Cerebellar nuclear complex (tissue), 1 donor: Measurements from ENCODE around the gene NAB1.

ENCODE experiments used
- DNase-seq, 2 experiments: peaks; one replicate each; lab custom pipeline; 2025; lab: John Stamatoyannopoulos, UW

The NAB1 gene

DNA sequence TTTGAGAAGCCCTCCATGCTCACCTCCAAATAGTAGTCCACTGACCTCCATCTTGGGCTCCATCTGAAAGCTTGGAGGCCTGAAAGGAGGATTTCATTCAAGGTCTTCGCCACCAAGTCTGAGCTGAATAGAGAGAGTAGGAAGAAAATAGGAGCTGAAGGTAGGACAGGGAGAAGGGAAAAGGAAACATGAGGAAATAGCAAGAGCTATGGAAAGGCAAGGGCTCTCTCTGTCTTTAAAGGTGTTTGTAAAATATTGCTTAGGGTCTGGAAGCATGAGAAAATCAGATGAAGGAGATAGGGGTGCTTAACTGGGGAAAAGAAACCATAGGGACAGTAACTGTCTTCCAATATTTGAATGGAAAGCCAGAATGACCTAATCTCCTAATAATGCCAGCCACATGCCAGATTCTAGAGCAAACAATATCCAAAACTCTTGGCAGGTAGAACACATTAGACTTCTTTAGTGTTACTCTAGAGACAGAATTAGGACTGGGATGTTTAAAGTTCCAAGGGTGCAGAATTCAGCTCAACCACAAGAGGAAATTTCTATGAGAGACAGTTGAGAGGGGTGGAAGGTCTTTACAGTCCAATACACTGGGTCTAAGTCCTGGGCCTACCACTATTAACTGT is 67.4 kb downstream of the NAB1 start:
- no peak for DNase-seq

DNA sequence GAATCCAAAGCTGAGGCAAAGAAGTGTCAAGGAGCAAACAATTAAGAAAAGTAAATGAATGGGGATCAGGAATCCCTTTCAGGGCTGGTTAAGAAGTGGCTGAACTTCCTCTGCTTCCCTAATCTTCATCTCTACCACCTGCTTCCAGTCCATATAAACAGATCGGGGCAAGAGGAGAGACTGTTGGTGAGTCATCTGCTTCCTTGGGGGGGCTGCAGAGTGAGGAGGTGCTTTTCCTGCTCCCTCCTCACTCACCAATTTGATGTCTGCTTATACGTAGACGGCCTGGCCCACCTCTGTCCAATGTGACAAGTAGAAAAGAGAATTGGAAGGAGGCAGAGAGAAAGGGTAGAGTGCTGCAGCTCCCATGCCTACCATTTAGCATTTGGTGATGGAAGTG is 68.4 kb downstream of the NAB1 start:
- no peak for DNase-seq

- DNase-seq, result no peak
Measured at GRCh38 chr2:190717764-190718651, 69.1 kb downstream of the NAB1 start.

DNA sequence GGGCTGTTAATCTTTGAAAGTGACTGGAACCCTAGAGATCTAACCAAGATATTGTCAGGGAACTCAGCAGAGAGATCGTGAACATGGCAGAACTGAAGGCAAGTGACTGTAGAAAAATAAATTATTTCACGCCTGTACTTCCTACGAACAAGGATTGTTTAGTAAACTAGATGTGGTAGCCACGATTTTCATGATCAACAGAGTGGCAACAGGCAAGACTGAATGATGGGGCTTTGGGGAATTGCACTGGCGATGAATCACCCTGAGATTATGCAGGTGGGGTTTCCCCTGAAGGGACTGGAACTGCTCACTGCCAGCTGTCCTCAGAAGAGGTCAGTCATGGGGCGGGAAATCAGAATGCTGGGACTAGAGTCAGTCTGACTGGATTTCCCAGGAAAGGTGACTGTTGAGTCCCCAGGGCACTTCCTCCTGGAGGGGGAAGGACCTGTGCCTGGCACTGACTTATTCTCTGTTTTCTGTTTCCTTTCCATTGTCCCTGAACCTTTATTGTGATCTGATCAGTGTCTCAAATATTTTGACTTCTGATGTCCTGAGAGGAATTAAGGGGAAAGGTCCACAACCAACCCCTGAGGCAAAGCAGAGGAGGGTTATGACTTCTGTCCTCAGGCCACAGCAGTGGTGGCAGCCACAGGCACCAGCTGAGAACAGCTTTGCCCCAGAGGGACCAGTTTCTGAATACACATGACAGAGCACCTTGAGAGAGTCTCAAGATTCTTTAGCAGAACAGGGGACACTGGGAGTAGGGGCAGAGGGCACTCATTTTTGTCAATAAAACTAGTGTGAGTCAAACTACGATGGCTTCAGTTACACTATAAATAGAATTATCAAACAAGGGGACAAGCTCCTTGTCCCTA is 70.0 kb downstream of the NAB1 start:
- DNase-seq, result no peak

GRCh38 chr2:190720276-190720675 is 71.4 kb downstream of the NAB1 start:
- DNase-seq, result no peak

- DNase-seq, result no peak
Measured at GRCh38 chr2:190720691-190721090, 71.8 kb downstream of the NAB1 start.

GRCh38 chr2:190722061-190722759 is 73.3 kb downstream of the NAB1 start:
- DNase-seq, result no peak

- no peak for DNase-seq
Measured at GRCh38 chr2:190722835-190723234, 74.0 kb downstream of the NAB1 start.

DNA sequence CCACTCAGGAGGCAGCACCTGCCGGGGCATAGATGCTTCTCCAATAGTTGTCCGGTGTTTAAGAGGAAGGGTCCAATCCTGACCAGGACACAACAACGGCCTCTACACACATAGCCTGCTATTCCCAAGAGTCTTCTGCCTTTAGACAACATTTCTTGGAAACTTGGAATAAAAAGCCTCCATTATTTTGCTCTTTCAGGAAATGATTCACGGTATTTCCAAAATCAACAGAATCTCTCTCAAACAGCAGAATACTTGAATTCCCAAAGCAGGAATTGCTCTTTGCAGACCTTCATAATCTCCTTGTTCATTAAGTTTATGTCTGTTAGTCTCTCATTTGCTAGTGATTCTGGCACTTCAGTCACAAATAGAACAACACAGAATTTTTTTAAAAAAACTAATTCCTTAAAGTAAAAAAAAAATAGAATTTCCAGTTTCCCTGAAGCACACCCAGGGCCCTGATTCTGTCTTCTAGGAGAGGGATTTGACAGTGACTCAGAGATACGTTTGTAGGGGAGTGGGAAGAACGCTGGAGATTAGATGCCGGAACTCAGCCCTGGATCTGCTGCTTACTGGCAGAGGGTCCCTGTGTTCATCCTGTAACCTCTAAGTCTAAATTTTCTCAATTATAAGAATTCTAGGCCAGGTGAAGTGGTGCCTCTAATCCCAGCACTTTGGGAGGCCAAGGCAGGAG is 74.7 kb downstream of the NAB1 start:
- DNase-seq, result no peak

GRCh38 chr2:190726255-190726654 is 77.4 kb downstream of the NAB1 start:
- no peak for DNase-seq

- no peak for DNase-seq
Measured at GRCh38 chr2:190736355-190736754, 87.5 kb downstream of the NAB1 start.

DNA sequence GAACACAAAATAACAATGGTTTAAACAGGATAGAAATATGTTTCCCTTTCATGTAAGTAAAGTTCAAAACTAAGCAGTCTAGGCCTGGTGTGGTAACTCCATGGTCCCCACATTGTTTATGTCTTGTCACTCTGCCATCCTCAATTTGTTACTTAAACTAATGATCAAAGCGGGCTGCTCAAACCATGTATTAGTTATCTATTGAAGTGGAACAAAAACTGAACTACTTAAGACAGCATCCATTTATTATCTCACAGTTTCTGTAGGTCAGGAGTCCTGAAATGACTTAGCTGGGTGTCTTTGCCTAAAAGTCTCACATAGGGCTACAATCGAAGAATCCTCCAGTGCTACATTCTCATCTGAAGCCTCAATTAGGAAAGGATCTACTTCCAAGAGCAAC is 91.6 kb downstream of the NAB1 start:
- DNase-seq, result no peak
